ENCODE measurements around the gene FATE1.
A peak's percentile ranks its signal among the peaks of the same experiment; 100 is the strongest.

The FATE1 gene

GRCh38 chrX:151754047-151754429 is 38.2 kb downstream of the FATE1 start:
- peak; percentile 55 for DNase-seq (ENCODE audit: low read depth)
- no peak for TF ChIP-seq CTCF (IDR thresholded peaks at IDR 0.05; ENCODE audit: control insufficient read depth, insufficient read depth, low read depth, low read length, missing control alignments)
- H3K4me3 ChIP-seq (ENCODE audit: control insufficient read depth, low read depth, low read length) = no peak overlapping the region

GRCh38 chrX:151754641-151755215 is 38.9 kb downstream of the FATE1 start:
- TF ChIP-seq CTCF (IDR thresholded peaks at IDR 0.05; ENCODE audit: control insufficient read depth, insufficient read depth, low read depth, low read length, missing control alignments) = no peak
- DNase-seq (ENCODE audit: low read depth) = no peak
- no peak overlapping the region for H3K4me3 ChIP-seq (ENCODE audit: control insufficient read depth, low read depth, low read length)

- H3K4me3 ChIP-seq (ENCODE audit: control insufficient read depth, low read depth, low read length) = no peak overlapping the region
- no peak for DNase-seq (ENCODE audit: low read depth)
- no peak for TF ChIP-seq CTCF (IDR thresholded peaks at IDR 0.05; ENCODE audit: control insufficient read depth, insufficient read depth, low read depth, low read length, missing control alignments)
These were observed 43.3 kb downstream of the FATE1 start for GRCh38 chrX:151759041-151759708.

GRCh38 chrX:151762802-151763201 is 47.0 kb downstream of the FATE1 start:
- no peak for TF ChIP-seq CTCF (IDR thresholded peaks at IDR 0.05; ENCODE audit: control insufficient read depth, insufficient read depth, low read depth, low read length, missing control alignments)
- no peak for DNase-seq (ENCODE audit: low read depth)
- no peak overlapping the region for H3K4me3 ChIP-seq (ENCODE audit: control insufficient read depth, low read depth, low read length)

- no peak for DNase-seq (ENCODE audit: low read depth)
- TF ChIP-seq CTCF (IDR thresholded peaks at IDR 0.05; ENCODE audit: control insufficient read depth, insufficient read depth, low read depth, low read length, missing control alignments) = no peak
- no peak overlapping the region for H3K4me3 ChIP-seq (ENCODE audit: control insufficient read depth, low read depth, low read length)
These were observed 47.9 kb downstream of the FATE1 start for GRCh38 chrX:151763711-151764110.

GRCh38 chrX:151765026-151765425 is 49.2 kb downstream of the FATE1 start:
- H3K4me3 ChIP-seq (ENCODE audit: control insufficient read depth, low read depth, low read length) = no peak overlapping the region
- no peak for DNase-seq (ENCODE audit: low read depth)
- TF ChIP-seq CTCF (IDR thresholded peaks at IDR 0.05; ENCODE audit: control insufficient read depth, insufficient read depth, low read depth, low read length, missing control alignments) = no peak
